Measurements from ENCODE around the gene CGNL1.

DNA sequence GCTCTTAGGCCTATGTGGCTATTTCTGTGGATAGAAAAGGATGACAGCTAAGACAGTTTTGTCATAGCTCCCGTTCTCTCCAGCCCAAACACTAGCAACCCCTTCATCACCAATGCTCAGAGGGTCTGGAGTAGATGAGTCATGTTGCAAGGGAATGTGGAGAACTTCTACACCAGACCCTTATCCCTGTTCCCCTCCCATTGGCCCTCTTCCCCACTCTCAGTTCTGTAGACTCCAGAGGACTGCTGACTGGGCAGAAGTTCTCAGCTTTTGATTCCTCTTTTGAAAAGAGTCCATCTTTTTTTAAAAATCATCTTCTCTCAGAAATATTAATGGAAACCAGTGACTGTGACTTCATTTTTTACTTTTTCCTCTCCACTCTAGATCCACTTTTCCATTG lies 213.0 kb downstream of the CGNL1 start:
- TF ChIP-seq, protein P1, sequence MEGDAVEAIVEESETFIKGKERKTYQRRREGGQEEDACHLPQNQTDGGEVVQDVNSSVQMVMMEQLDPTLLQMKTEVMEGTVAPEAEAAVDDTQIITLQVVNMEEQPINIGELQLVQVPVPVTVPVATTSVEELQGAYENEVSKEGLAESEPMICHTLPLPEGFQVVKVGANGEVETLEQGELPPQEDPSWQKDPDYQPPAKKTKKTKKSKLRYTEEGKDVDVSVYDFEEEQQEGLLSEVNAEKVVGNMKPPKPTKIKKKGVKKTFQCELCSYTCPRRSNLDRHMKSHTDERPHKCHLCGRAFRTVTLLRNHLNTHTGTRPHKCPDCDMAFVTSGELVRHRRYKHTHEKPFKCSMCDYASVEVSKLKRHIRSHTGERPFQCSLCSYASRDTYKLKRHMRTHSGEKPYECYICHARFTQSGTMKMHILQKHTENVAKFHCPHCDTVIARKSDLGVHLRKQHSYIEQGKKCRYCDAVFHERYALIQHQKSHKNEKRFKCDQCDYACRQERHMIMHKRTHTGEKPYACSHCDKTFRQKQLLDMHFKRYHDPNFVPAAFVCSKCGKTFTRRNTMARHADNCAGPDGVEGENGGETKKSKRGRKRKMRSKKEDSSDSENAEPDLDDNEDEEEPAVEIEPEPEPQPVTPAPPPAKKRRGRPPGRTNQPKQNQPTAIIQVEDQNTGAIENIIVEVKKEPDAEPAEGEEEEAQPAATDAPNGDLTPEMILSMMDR (conservative IDR thresholded peaks at IDR 0.05; ENCODE audit: low read length) = no peak
- TF ChIP-seq EZH2phosphoT487 (IDR thresholded peaks at IDR 0.05; ENCODE audit: borderline replicate concordance) = no peak

Data from Loucy (cell line).